PC-3 (cell line): ENCODE results near the gene P2RY14.

Experiments
- EZH2 ChIP-seq: fragments of 300-600 bp; sonication (generic); IDR thresholded peaks from one replicate; pipeline ENCODE4 v1.6.1; 2017; ENCODE audit warnings: antibody characterized with exemption, mild to moderate bottlenecking, low read length; ENCODE audit not compliant: unreplicated experiment
- EZH2phosphoT487 ChIP-seq: fragments of 300-600 bp; sonication (generic); IDR thresholded peaks from 2 replicates; pipeline ENCODE4 v1.6.1; 2018; ENCODE audit warnings: mild to moderate bottlenecking, antibody characterized with exemption, low read length, borderline replicate concordance
- TF ChIP-seq, protein P1 (sequence below): fragments of 300-600 bp; sonication (generic); conservative IDR thresholded peaks from 2 replicates; pipeline ENCODE4 v1.5.1; 2017; ENCODE audit warnings: antibody characterized with exemption, low read depth, mild to moderate bottlenecking, low read length

DNA sequence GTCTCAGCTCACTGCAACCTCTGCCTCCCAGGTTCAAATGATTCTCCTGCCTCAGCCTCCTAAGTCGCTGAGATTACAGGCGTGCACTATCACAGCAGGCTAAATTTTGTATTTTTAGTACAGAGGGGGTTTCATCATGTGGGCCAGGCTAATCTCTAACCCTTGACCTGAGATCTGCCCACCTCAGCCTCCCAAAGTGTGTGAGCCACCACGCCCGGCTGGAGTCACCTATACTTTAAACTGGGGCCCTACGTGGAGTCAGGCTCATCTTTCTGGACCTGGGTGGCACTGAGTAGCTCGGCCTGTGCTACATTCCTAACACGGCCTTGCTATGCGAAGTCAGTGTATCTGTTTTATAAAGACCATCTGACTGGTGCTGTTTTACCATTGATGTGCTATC is 81.1 kb downstream of the P2RY14 start:
- TF ChIP-seq, protein P1, sequence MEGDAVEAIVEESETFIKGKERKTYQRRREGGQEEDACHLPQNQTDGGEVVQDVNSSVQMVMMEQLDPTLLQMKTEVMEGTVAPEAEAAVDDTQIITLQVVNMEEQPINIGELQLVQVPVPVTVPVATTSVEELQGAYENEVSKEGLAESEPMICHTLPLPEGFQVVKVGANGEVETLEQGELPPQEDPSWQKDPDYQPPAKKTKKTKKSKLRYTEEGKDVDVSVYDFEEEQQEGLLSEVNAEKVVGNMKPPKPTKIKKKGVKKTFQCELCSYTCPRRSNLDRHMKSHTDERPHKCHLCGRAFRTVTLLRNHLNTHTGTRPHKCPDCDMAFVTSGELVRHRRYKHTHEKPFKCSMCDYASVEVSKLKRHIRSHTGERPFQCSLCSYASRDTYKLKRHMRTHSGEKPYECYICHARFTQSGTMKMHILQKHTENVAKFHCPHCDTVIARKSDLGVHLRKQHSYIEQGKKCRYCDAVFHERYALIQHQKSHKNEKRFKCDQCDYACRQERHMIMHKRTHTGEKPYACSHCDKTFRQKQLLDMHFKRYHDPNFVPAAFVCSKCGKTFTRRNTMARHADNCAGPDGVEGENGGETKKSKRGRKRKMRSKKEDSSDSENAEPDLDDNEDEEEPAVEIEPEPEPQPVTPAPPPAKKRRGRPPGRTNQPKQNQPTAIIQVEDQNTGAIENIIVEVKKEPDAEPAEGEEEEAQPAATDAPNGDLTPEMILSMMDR, result no peak
- no peak for TF ChIP-seq EZH2phosphoT487
- no peak for TF ChIP-seq EZH2
